Mucosa of stomach (tissue), 1 donor: ENCODE data around the gene RMND5B.

Source experiments
- H3K27me3 ChIP-seq: one replicate; pipeline ENCODE4 v1.7.0; 2013; ENCODE audit warnings: mild to moderate bottlenecking, low read length; ENCODE audit not compliant: control insufficient read depth, insufficient read depth
- H3K36me3 ChIP-seq: one replicate; pipeline ENCODE4 v1.7.0; 2013; ENCODE audit warnings: low read length; ENCODE audit not compliant: control insufficient read depth, insufficient read depth
- H3K4me1 ChIP-seq: one replicate; pipeline ENCODE4 v1.7.0; 2013; ENCODE audit warnings: mild to moderate bottlenecking, low read length; ENCODE audit not compliant: control insufficient read depth, insufficient read depth
- H3K4me3 ChIP-seq: one replicate; pipeline ENCODE4 v1.7.0; 2013; ENCODE audit warnings: low read length
- H3K9ac ChIP-seq: one replicate; pipeline ENCODE4 v1.7.0; 2013; ENCODE audit warnings: mild to moderate bottlenecking, low read length, moderate library complexity
- H3K9me3 ChIP-seq: one replicate; pipeline ENCODE4 v1.7.0; 2013; ENCODE audit warnings: mild to moderate bottlenecking, low read length, moderate library complexity; ENCODE audit not compliant: control insufficient read depth
- donor health status: Pancreatic carcinoma.

The RMND5B gene

GRCh38 chr5:178115136-178115813 lies 15.5 kb upstream of the RMND5B start:
- Histone ChIP-seq H3K9me3 (no peaks in the 10 kb centered on the region), H3K4me3 (no peak overlapping the region), H3K9ac (no peak overlapping the region), H3K36me3 (no peaks in the 10 kb centered on the region), H3K27me3 (peaks cover 33% of the 10 kb centered on the region), H3K4me1 (peaks cover 24% of the 10 kb centered on the region)

DNA sequence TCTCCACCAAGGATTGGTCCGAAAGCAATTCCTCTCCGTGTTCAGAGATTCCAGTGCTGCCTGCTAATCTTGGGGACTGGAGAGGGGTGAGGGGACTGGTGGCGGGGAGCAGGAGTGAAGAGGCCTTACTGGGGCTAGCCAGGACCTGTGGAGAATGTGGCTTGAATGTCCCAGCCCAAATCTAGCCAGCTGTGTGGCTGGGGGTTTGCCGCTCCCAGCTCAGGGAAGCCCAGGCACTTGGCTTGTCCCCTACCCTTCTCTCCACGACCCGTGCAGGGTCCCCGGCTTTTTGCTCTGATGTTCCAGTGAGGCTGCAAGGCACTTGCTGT lies 15.0 kb upstream of the RMND5B start:
- Histone ChIP-seq H3K36me3 (no peaks in the 10 kb centered on the region), H3K4me1 (peaks cover 26% of the 10 kb centered on the region), H3K27me3 (peaks cover 33% of the 10 kb centered on the region), H3K9ac (no peak overlapping the region), H3K4me3 (no peak overlapping the region), H3K9me3 (no peaks in the 10 kb centered on the region)

DNA sequence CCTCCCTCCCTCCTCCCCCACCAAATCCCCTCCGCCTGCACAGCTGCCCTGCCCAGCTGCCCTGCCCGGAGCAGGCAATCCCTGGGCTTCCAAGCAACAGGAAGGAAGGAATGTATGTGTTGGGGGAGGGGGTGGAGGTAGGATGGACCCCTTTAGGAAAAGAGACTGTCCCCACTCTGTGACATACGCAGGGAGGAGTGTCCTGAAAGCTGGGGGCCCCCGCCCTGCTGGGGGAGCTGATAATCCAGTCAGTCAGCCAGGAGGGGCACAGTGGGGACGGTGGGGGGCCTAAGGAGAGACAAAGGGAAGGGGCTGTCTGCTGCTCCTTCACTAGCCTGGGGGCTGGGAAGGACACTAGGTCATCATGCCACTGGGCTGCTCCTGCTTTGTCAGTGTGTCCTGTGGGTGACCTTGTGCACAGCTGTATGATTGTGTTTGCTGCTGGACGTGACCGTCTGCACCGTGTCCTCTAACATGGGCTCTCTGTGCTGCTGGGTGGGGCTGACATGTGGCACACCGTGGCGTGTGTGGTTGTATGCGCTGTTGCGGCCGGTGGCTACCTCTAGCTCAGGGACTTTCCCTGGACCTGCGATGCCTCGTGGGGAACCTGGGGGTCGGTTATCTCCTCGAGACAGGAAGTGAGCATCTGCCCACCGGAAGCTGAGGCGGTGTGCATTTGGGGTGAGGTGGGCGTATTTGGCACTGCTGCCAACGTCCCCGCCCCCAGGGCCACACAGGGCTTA lies 14.5 kb upstream of the RMND5B start:
- Histone ChIP-seq H3K9ac (no peak overlapping the region), H3K36me3 (no peaks in the 10 kb centered on the region), H3K4me3 (no peak overlapping the region), H3K9me3 (no peaks in the 10 kb centered on the region), H3K27me3 (peaks cover 33% of the 10 kb centered on the region), H3K4me1 (peaks cover 31% of the 10 kb centered on the region)

DNA sequence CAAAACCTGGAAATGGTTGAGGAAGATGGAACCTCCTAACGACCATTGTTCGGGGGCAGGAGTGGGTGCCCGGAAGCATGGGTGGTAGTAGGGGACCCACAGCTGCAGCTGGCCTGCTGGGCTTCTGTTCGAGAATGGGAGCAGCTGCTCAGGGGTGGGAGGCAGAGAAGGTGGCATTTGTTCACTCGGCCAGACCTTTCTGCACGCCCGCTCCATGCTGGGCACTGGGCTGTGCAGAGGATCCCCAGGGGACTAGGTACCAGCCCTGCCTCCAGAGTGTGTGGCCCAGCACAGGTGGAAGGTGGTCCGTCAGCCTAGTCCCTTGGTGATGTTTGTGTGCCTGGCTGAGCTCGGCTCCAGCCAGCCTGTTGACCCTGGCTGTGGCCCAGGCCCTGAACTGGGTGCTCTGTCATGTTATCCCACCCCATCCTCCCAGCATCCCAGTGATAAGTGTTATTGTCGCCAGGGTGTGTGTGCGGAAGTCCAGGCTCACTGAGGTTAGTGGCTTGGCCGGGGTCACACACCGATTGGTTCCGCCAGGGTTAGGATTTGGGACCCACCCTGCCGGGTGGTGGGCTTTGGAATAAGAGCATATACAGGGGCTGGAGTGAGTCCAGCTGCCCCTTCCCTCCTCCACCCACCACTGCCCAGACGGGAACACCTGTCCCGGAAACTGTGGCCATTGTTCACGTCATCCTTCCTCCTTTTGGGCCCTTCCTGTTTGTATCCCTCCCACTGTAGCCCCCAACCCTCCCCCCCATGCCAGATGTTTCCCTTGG lies 12.7 kb upstream of the RMND5B start:
- Histone ChIP-seq H3K27me3 (peaks cover 28% of the 10 kb centered on the region), H3K9ac (no peak overlapping the region), H3K36me3 (no peaks in the 10 kb centered on the region), H3K4me3 (no peak overlapping the region), H3K4me1 (peaks cover 34% of the 10 kb centered on the region), H3K9me3 (no peaks in the 10 kb centered on the region)

- Histone ChIP-seq H3K9ac (no peak overlapping the region), H3K27me3 (peaks cover 17% of the 10 kb centered on the region), H3K4me3 (no peak overlapping the region), H3K36me3 (no peaks in the 10 kb centered on the region), H3K9me3 (no peaks in the 10 kb centered on the region), H3K4me1 (peaks cover 36% of the 10 kb centered on the region)
Observed at GRCh38 chr5:178119915-178120606, 10.8 kb upstream of the RMND5B start.

DNA sequence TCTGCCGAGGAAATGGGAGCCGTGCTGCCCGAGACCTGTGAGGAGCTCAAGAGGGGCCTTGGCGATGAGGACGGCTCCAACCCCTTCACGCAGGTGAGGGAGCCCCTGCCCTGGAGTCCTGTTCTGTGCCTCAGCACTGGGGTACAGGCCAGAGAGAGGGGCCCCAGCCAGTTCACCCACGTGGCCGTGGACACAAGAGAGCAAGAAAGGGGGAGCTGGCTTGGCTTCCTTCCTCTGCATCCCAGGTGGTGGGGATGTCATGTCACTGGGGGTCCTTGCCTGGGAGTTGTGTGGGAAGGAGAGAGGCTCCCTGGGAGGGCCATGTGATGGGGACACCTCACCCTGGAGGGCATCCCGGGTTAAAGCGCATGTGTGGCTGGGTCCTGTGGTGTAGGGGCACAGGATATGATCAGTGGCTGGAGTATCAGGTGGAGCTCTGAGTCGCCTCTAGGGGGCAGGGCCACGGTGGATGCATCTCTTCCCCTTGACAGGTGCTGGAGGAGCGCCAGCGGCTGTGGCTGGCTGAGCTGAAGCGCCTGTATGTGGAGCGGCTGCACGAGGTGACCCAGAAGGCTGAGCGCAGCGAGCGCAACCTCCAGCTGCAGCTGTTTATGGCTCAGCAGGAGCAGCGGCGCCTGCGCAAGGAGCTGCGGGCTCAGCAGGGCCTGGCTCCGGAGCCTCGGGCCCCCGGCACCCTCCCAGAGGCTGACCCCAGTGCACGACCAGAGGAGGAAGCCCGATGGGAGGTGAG lies 10.0 kb upstream of the RMND5B start:
- peaks cover 30% of the 10 kb centered on the region for H3K4me1 ChIP-seq
- H3K4me3 ChIP-seq, result no peak overlapping the region
- H3K9ac ChIP-seq, result no peak overlapping the region
- H3K36me3 ChIP-seq, result no peaks in the 10 kb centered on the region
- peaks cover 13% of the 10 kb centered on the region for H3K27me3 ChIP-seq
- no peaks in the 10 kb centered on the region for H3K9me3 ChIP-seq

DNA sequence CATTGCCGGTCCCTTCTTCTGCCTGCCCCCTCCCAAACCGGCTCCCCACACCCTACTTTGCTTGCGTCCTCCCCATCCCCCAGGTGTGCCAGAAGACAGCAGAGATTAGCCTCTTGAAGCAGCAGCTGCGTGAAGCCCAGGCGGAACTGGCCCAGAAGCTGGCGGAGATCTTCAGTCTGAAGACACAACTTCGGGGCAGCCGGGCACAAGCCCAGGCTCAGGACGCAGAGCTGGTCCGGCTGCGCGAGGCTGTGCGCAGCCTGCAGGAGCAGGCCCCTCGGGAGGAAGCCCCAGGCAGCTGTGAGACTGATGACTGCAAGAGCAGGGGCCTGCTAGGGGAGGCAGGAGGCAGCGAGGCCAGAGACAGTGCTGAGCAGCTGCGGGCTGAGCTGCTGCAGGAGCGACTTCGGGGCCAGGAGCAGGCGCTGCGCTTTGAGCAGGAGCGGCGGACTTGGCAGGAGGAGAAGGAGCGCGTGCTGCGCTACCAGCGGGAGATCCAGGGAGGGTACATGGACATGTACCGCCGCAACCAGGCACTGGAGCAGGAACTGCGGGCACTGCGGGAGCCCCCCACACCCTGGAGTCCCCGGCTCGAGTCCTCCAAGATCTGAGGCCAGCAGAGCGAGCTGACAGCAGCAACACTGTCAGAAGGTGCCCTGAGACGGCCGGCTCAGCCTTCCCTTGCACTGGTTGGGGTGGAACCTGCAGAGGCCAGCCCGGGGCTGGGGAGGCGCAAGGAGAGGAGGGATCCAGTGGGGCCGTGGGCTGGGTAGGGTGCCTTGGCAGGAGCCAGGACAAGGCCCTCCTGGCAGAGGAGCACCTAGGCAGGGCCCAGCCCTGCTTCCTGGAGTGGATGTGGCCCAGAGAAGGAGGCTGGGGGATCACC lies 9.2 kb upstream of the RMND5B start:
- Histone ChIP-seq H3K4me1 (peaks cover 23% of the 10 kb centered on the region), H3K9me3 (no peaks in the 10 kb centered on the region), H3K9ac (no peak overlapping the region), H3K27me3 (peaks cover 6% of the 10 kb centered on the region), H3K4me3 (no peak overlapping the region), H3K36me3 (no peaks in the 10 kb centered on the region)

DNA sequence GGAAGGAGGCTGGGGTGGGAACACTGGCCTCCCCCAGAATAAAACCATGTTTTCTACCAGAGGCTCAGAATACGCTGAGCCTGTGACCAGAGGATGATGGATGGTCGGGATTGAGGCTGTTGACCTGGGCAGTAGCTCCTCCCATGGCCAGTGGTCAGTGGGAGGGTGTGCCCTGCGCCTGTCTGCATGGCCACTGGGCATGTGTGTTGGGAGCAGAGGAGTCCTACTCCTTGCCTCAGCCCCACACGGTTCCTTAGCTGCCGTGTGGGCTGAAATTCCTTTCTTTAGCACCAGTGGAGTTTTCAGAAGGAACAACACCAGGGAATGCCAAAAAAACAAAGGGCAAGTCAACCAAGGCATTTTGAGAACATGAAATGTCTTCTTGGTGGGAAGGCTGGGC lies 8.5 kb upstream of the RMND5B start:
- no peaks in the 10 kb centered on the region for H3K36me3 ChIP-seq
- no peaks in the 10 kb centered on the region for H3K9me3 ChIP-seq
- no peak overlapping the region for H3K4me3 ChIP-seq
- H3K9ac ChIP-seq, result no peak overlapping the region
- H3K4me1 ChIP-seq, result peaks cover 23% of the 10 kb centered on the region
- H3K27me3 ChIP-seq, result peaks cover 4% of the 10 kb centered on the region

- peaks cover 2% of the 10 kb centered on the region for H3K27me3 ChIP-seq
- no peak overlapping the region for H3K4me3 ChIP-seq
- peak overlapping the region; percentile 7 for H3K9ac ChIP-seq
- H3K4me1 ChIP-seq, result peaks cover 23% of the 10 kb centered on the region
- H3K36me3 ChIP-seq, result no peaks in the 10 kb centered on the region
- no peaks in the 10 kb centered on the region for H3K9me3 ChIP-seq
Observed at GRCh38 chr5:178123094-178123965, 7.5 kb upstream of the RMND5B start.
